CD4-positive, alpha-beta T cell (primary cell): Measurements from ENCODE around the gene CSF1R. TPM values are rescaled to one million over a fixed set of nuclear protein-coding genes. Genes with fewer than 3 reads are reported as not detected.

Experiments
- ATAC-seq: fragments of 200-7000 bp; cut with Tn5 transposase; one replicate; pipeline ENCODE4 v1.10.0; 2022; ENCODE audit warnings: mild to moderate bottlenecking; ENCODE audit not compliant: poor library complexity
- CTCF ChIA-PET: fragments of 350-600 bp; sonication (Branson Sonifier 250); formaldehyde crosslinking; loops from one replicate; lab custom pipeline; 2021; ENCODE audit warnings: antibody characterized with exemption, inconsistent platforms; lab: Charles Lee
- POLR2A ChIA-PET: fragments of 350-600 bp; sonication (Branson Sonifier 250); formaldehyde crosslinking; loops from one replicate; lab custom pipeline; 2021; ENCODE audit warnings: antibody characterized with exemption, inconsistent platforms; lab: Charles Lee
- DNase-seq, 14 experiments: peaks; one replicate each; pipeline ENCODE4 v3.0.0-alpha.2; 2013 to 2020; ENCODE audit warnings: mixed read lengths in 2 of 14
- H3K27ac ChIP-seq, 2 donors: one replicate each; pipeline versions ENCODE4 v1.5.1 to v1.7.0; 2013; ENCODE audit warnings: low read length in 2 of 2, low read depth in 1 of 2, mild to moderate bottlenecking in 1 of 2
- H3K27me3 ChIP-seq, 2 experiments: 1 replicate in 1 of 2; 2 replicates in 1 of 2; pipeline versions ENCODE4 v1.6.1 to v1.7.0; 2013; ENCODE audit warnings: low read length in 2 of 2, control low read depth in 1 of 2, mild to moderate bottlenecking in 1 of 2, moderate library complexity in 1 of 2; ENCODE audit not compliant: insufficient read depth in 2 of 2, control insufficient read depth in 1 of 2
- H3K36me3 ChIP-seq: one replicate; pipeline ENCODE4 v1.6.1; 2013; ENCODE audit warnings: low read length, control low read depth; ENCODE audit not compliant: insufficient read depth
- H3K4me1 ChIP-seq: one replicate; pipeline ENCODE4 v1.6.1; 2013; ENCODE audit warnings: low read length, control low read depth; ENCODE audit not compliant: insufficient read depth
- H3K4me3 ChIP-seq: one replicate; pipeline ENCODE4 v1.5.1; 2013; ENCODE audit warnings: mild to moderate bottlenecking, low read length, moderate library complexity
- H3K9me3 ChIP-seq, 2 experiments: 1 replicate in 1 of 2; 2 replicates in 1 of 2; pipeline versions ENCODE4 v1.6.1 to v1.7.0; 2013; ENCODE audit warnings: low read length in 2 of 2, mild to moderate bottlenecking in 2 of 2, control low read depth in 1 of 2, moderate library complexity in 1 of 2; ENCODE audit not compliant: control insufficient read depth in 1 of 2, insufficient read depth in 1 of 2
- H3K27ac Mint-ChIP-seq: one replicate; pipeline ENCODE4 v1.8.0; 2020; ENCODE audit warnings: mixed read lengths
- H3K27me3 Mint-ChIP-seq: one replicate; pipeline ENCODE4 v1.8.0; 2021; ENCODE audit warnings: mixed read lengths
- H3K36me3 Mint-ChIP-seq: one replicate; pipeline ENCODE4 v1.8.0; 2021; ENCODE audit warnings: low read depth, mixed read lengths
- H3K4me1 Mint-ChIP-seq: one replicate; pipeline ENCODE4 v1.8.0; 2021; ENCODE audit warnings: low read depth, mixed read lengths
- H3K4me3 Mint-ChIP-seq: one replicate; pipeline ENCODE4 v1.8.0; 2020; ENCODE audit warnings: mild to moderate bottlenecking, mixed read lengths
- H3K9me3 Mint-ChIP-seq: one replicate; pipeline ENCODE4 v1.8.0; 2020; ENCODE audit warnings: mixed read lengths
- CTCF ChIP-seq: fragments of 200-600 bp; IDR thresholded peaks from one replicate; pipeline ENCODE4 v1.8.0; 2022; ENCODE audit warnings: antibody characterized with exemption, mild to moderate bottlenecking
- intact Hi-C, 2 experiments: fragments of 100-400 bp; cut with DNase I in 1 of 2; cut with micrococcal nuclease in 1 of 2; formaldehyde crosslinking; loops; one replicate each; pipeline versions ENCODE4 v1.15.1 to v1.9.0; 2023 to 2025; cut with DNase I, micrococcal nuclease
- total RNA-seq, 174 experiments: library from RNA in 2 of 174; stranded (reverse) in 2 of 174; gene quantifications; one replicate each; pipeline ENCODE4 v1.2.3 and lab custom pipeline; 2021 to 2026

CSF1R gene
- total RNA-seq, 2 experiments from 2014 or later = 0.45 to 0.52 TPM

- intact Hi-C loops = no loop called here
- H3K36me3 ChIP-seq = peaks cover 96% of the 10 kb centered on the region
- Mint-ChIP-seq H3K9me3 (no peaks in the 10 kb centered on the region), H3K27ac (no peak overlapping the region), H3K36me3 (peaks cover 100% of the 10 kb centered on the region), H3K27me3 (no peaks in the 10 kb centered on the region), H3K4me3 (no peak overlapping the region), H3K4me1 (no peaks in the 10 kb centered on the region)
- ATAC-seq (no peak), DNase-seq (no peak)
- H3K27me3 ChIP-seq = no peaks in the 10 kb centered on the region
- POLR2A ChIA-PET = no interaction called here
- H3K27ac ChIP-seq = no peak overlapping the region
- CTCF ChIA-PET = interaction anchor here (0.8 kb wide), 1 partner anchor 13 kb away, joined by 3 read pairs; no protein-coding TSS in a partner anchor
- H3K9me3 ChIP-seq = no peaks in the 10 kb centered on the region
- TF ChIP-seq CTCF = no peak
- no peak overlapping the region for H3K4me3 ChIP-seq
- H3K4me1 ChIP-seq = no peaks in the 10 kb centered on the region
These were observed 68.9 kb downstream of the CSF1R start for GRCh38 chr5:150017226-150018005.

- Mint-ChIP-seq H3K4me3 (no peak overlapping the region), H3K27me3 (no peaks in the 10 kb centered on the region), H3K27ac (no peak overlapping the region), H3K9me3 (no peaks in the 10 kb centered on the region), H3K36me3 (peaks cover 100% of the 10 kb centered on the region), H3K4me1 (no peaks in the 10 kb centered on the region)
- Histone ChIP-seq H3K27me3 (no peaks in the 10 kb centered on the region), H3K9me3 (no peaks in the 10 kb centered on the region), H3K27ac (no peak overlapping the region), H3K4me1 (no peaks in the 10 kb centered on the region), H3K36me3 (peaks cover 96% of the 10 kb centered on the region), H3K4me3 (no peak overlapping the region)
- DNase-seq (no peak), ATAC-seq (no peak)
- no peak for TF ChIP-seq CTCF
- CTCF ChIA-PET = no interaction called here
- POLR2A ChIA-PET = no interaction called here
- intact Hi-C loops = no loop called here
These were observed 69.8 kb downstream of the CSF1R start for GRCh38 chr5:150016537-150016936.

GRCh38 chr5:150015415-150015814 is 70.9 kb downstream of the CSF1R start:
- ATAC-seq (no peak), DNase-seq (no peak)
- H3K36me3 ChIP-seq = peaks cover 94% of the 10 kb centered on the region
- H3K27me3 ChIP-seq = no peaks in the 10 kb centered on the region
- no peak for TF ChIP-seq CTCF
- Mint-ChIP-seq H3K27ac (no peak overlapping the region), H3K4me3 (no peak overlapping the region), H3K4me1 (no peaks in the 10 kb centered on the region), H3K9me3 (no peaks in the 10 kb centered on the region), H3K36me3 (peaks cover 100% of the 10 kb centered on the region), H3K27me3 (no peaks in the 10 kb centered on the region)
- H3K4me3 ChIP-seq = no peak overlapping the region
- ChIA-PET POLR2A (no interaction called here), CTCF (no interaction called here)
- no peaks in the 10 kb centered on the region for H3K4me1 ChIP-seq
- intact Hi-C loops = no loop called here
- H3K27ac ChIP-seq = no peak overlapping the region
- H3K9me3 ChIP-seq = no peaks in the 10 kb centered on the region
